IPS-18c (cell line): Measurements from ENCODE around the gene GUCY2D.

Source experiments
- H3K4me3 ChIP-seq: 2 replicates; pipeline ENCODE4 v1.7.0; 2013; ENCODE audit warnings: low read depth, mild to moderate bottlenecking, low read length, moderate library complexity; ENCODE audit not compliant: insufficient read depth
- H3K9me3 ChIP-seq: one replicate; pipeline ENCODE4 v1.6.1; 2013; ENCODE audit warnings: mild to moderate bottlenecking, low read length, moderate library complexity; ENCODE audit not compliant: control insufficient read depth, insufficient read depth

Gene GUCY2D

DNA sequence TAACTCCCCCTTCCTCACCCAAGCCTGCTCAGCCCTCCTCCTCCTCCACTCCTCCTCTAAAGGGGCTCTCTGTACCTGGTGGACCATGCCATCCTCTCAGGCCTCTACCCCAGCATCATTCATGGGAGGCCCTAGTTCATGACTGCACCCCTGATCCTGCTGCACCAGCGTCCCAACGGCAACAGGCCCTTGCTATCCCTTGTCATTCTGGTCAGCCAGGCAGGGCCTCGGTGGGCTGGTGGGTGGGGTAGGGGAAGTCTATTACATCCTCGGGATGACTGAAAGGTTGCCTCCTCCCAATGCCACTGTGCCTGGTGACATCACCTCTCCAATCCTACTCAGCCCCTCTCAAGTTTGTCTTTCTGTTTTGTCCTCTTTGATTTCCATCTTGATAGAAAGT is 65.4 kb downstream of the GUCY2D start:
- H3K9me3 ChIP-seq = no peaks in the 10 kb centered on the region
- no peak overlapping the region for H3K4me3 ChIP-seq

DNA sequence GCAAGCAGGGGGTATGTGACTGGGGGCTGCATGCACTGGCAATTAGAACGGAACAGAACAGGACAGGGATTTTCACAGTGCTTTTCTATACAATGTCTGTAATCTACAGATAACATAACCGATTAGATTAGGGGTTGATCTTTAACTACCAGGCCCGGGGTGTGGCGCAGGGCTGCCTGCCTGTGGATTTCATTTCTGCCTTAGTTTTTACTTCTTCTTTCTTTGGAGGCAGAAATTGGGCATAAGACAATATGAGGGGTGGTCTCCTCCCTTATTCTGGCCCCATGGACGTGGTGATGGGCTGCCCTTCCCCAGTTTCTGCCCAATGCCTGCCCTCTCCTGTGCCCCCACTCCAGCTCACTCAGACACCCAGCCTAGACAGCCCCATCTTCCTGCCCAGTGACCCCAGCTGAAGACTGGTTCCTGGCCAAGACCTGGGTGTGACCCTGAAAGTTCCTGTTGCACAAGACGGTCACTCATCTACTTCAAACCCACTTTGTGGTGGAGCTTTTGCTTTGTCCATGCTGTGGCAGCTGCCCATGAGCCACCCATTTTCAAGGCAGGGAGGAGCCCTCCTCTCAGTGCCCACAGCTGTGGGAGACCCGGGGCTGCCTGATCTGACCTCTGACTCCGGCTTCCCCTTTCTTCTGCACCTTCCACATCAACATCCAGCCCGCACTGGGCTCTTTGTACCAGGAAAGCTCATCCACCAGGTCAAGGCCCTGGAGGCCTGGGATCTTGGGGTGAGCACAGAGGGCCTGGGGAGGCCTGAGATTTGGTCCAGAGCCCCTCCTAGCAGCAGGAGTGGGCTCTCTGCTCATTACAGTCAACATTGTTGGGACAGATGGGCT is 66.5 kb downstream of the GUCY2D start:
- Histone ChIP-seq H3K9me3 (no peaks in the 10 kb centered on the region), H3K4me3 (no peak overlapping the region)

- Histone ChIP-seq H3K4me3 (no peak overlapping the region), H3K9me3 (no peaks in the 10 kb centered on the region)
Observed at GRCh38 chr17:8069587-8069860, 67.1 kb downstream of the GUCY2D start.
